H1 (cell line): Measurements from ENCODE around the gene RNF126. TPM values are rescaled to one million over a fixed set of nuclear protein-coding genes. Genes with fewer than 3 reads are reported as not detected.

Source experiments
- ASH2L ChIP-seq: fragments of 200-600, 300-600 bp; sonication (generic); IDR thresholded peaks from one replicate; pipeline ENCODE4 v1.7.1; 2017; ENCODE audit warnings: low read length
- BRCA1 ChIP-seq: IDR thresholded peaks from 2 replicates; pipeline ENCODE4 v1.6.1; 2012; ENCODE audit warnings: low read depth, low read length, improper control_type of control experiment
- CBX5 ChIP-seq: fragments of 300-800, 300-1000 bp; sonication (generic); IDR thresholded peaks from 2 replicates; pipeline ENCODE4 v1.7.1; 2016; ENCODE audit warnings: antibody characterized with exemption, low read length, low read depth
- CBX8 ChIP-seq: fragments of 300-800, 300-1000 bp; sonication (generic); IDR thresholded peaks from 2 replicates; pipeline ENCODE4 v1.7.1; 2016; ENCODE audit warnings: low read depth, low read length, borderline replicate concordance
- CEBPB ChIP-seq: IDR thresholded peaks from 2 replicates; pipeline ENCODE4 v1.6.1; 2012; ENCODE audit warnings: low read depth, low read length
- CHD2 ChIP-seq: IDR thresholded peaks from 2 replicates; pipeline ENCODE4 v1.6.1; 2012; ENCODE audit warnings: low read length, improper control_type of control experiment
- CREB1 ChIP-seq: IDR thresholded peaks from 2 replicates; pipeline ENCODE4 v1.6.1; 2012; ENCODE audit warnings: inconsistent platforms
- CTCF ChIP-seq, 3 experiments: IDR thresholded peaks; 1 replicate in 2 of 3; 2 replicates in 1 of 3; pipeline versions ENCODE4 v1.5.1 to v1.6.1; 2011; ENCODE audit warnings: low read length in 3 of 3, mild to moderate bottlenecking in 3 of 3, inconsistent platforms in 2 of 3, low read depth in 1 of 3, moderate library complexity in 1 of 3; ENCODE audit not compliant: insufficient read depth in 1 of 3; ENCODE audit errors: control extremely low read depth in 1 of 3
- GTF2F1 ChIP-seq: IDR thresholded peaks from 2 replicates; pipeline ENCODE4 v1.6.1; 2012; ENCODE audit warnings: low read depth, low read length, improper control_type of control experiment, borderline replicate concordance
- MAX ChIP-seq: IDR thresholded peaks from 2 replicates; pipeline ENCODE4 v1.6.1; 2012; ENCODE audit warnings: inconsistent platforms
- NANOG ChIP-seq: IDR thresholded peaks from 2 replicates; pipeline ENCODE4 v1.6.1; 2011; ENCODE audit warnings: low read length, low read depth, mild to moderate bottlenecking, inconsistent platforms; ENCODE audit not compliant: insufficient read depth, poor library complexity, severe bottlenecking
- NRF1 ChIP-seq: IDR thresholded peaks from 2 replicates; pipeline ENCODE4 v1.6.1; 2011; ENCODE audit warnings: mild to moderate bottlenecking, low read depth, low read length, improper control_type of control experiment
- POLR2A ChIP-seq, 2 experiments: IDR thresholded peaks; 1 replicate in 1 of 2; 2 replicates in 1 of 2; pipeline ENCODE4 v1.6.1; 2011; ENCODE audit warnings: low read depth in 2 of 2, low read length in 2 of 2, mild to moderate bottlenecking in 2 of 2; ENCODE audit errors: control extremely low read depth in 1 of 2
- POLR2AphosphoS5 ChIP-seq: IDR thresholded peaks from 2 replicates; pipeline ENCODE4 v1.6.1; 2011; ENCODE audit warnings: low read depth, low read length
- RAD21 ChIP-seq, 2 experiments: IDR thresholded peaks in 1 of 2; conservative IDR thresholded peaks in 1 of 2; 2 replicates each; pipeline ENCODE4 v1.6.1; 2011; ENCODE audit warnings: low read depth in 2 of 2, low read length in 2 of 2, improper control_type of control experiment in 1 of 2, inconsistent platforms in 1 of 2, mild to moderate bottlenecking in 1 of 2, moderate library complexity in 1 of 2
- RBBP5 ChIP-seq: IDR thresholded peaks from 2 replicates; pipeline ENCODE4 v1.7.1; 2012; ENCODE audit warnings: low read depth, mild to moderate bottlenecking, inconsistent platforms, low read length, moderate library complexity, borderline replicate concordance
- RNF2 ChIP-seq: fragments of 200-900, 300-1000 bp; sonication (generic); IDR thresholded peaks from 2 replicates; pipeline ENCODE4 v1.7.1; 2016; ENCODE audit warnings: borderline replicate concordance, low read depth, mild to moderate bottlenecking, antibody characterized with exemption, low read length; ENCODE audit not compliant: poor library complexity, severe bottlenecking; ENCODE audit errors: missing control alignments
- SIX5 ChIP-seq: IDR thresholded peaks from 2 replicates; pipeline ENCODE4 v1.6.1; 2011; ENCODE audit warnings: mild to moderate bottlenecking, low read depth, low read length
- TEAD4 ChIP-seq: IDR thresholded peaks from 2 replicates; pipeline ENCODE4 v1.6.1; 2012; ENCODE audit warnings: low read depth, low read length, inconsistent platforms, mixed read lengths
- USF2 ChIP-seq: IDR thresholded peaks from 2 replicates; pipeline ENCODE4 v1.6.1; 2011; ENCODE audit warnings: low read length, improper control_type of control experiment
- ZNF274 ChIP-seq: IDR thresholded peaks from 2 replicates; pipeline ENCODE4 v1.7.0; 2012; ENCODE audit warnings: low read length, borderline replicate concordance; ENCODE audit errors: extremely low read depth
- polyA plus RNA-seq, 7 experiments: library from polyadenylated mRNA; depleted of rRNA in 3 of 7; stranded (reverse) in 5 of 7; unstranded in 2 of 7; fragments of >200 nt in 5 of 7; fragments of 200-250 nt in 2 of 7; gene quantifications; 1 replicate in 5 of 7; 2 replicates in 1 of 7; 4 replicates in 1 of 7; pipeline versions ENCODE4 v1.2.1 to v1.2.3, GENCODE V29; 2011 to 2013; ENCODE audit warnings: missing spikeins in 2 of 7, mixed read lengths in 2 of 7
- total RNA-seq: library from RNA; stranded (reverse); fragmentation: NEBNext Ultra II Directional; extraction: Animal tissue kit (Norgen Biotek cat#: 25700); gene quantifications from 2 replicates; pipeline ENCODE4 v1.2.1, GENCODE V29; 2021

RNF126 gene
- total and polyA plus RNA-seq, 2 of the 8 experiments (the other 6 are each of a cell fraction or from before 2014, with no cell fraction given) = 21.8 to 68.0 TPM

GRCh38 chr19:664913-665443, 2.0 kb upstream of the RNF126 start (continued):
- no peak for TF ChIP-seq RNF2
- peak; percentile 97 for TF ChIP-seq MAX
- TF ChIP-seq ASH2L = no peak
- 0 out of 2 replicates have a peak, but pooled peaks have one; percentile 12 for TF ChIP-seq TEAD4
- 0 out of 2 replicates have a peak, but pooled peaks have one; percentile 46 for TF ChIP-seq RBBP5
- no peak for TF ChIP-seq USF2
- 0 out of 2 replicates have a peak, but pooled peaks have one; percentile 32 for TF ChIP-seq CHD2
- no peak for TF ChIP-seq NRF1
- no peak for TF ChIP-seq ZNF274
- TF ChIP-seq RAD21 (IDR thresholded peaks at IDR 0.05 in 1 of 2, conservative IDR thresholded peaks at IDR 0.05 in 1 of 2; ENCODE audit: low read depth in 2 of 2, low read length in 2 of 2) = peak; percentile 98
- TF ChIP-seq CREB1 = no peak
- no peak for TF ChIP-seq NANOG
- no peak for TF ChIP-seq BRCA1
- peak; percentile 93 to 98 (median 97) for TF ChIP-seq CTCF (IDR thresholded peaks at IDR 0.05; ENCODE audit: control extremely low read depth in 1 of 3, insufficient read depth in 1 of 3, low read depth in 1 of 3, low read length in 3 of 3)
- TF ChIP-seq CBX5 = no peak
- no peak for TF ChIP-seq POLR2AphosphoS5
- TF ChIP-seq GTF2F1 = no peak
- TF ChIP-seq POLR2A (IDR thresholded peaks at IDR 0.05; ENCODE audit: control extremely low read depth in 1 of 2, low read depth in 2 of 2, low read length in 2 of 2) = no peak
- TF ChIP-seq CEBPB = no peak
- TF ChIP-seq CBX8 = no peak
- TF ChIP-seq SIX5 = no peak
